NCI-H510A treated with DMSO at 0.1 percent for 48 hours (cell line): ENCODE results near the gene TMEM163.
"Not testable (repeated sequence)": the region's sequence is repeated elsewhere in the genome, so short reads cannot be mapped to it uniquely, and the experiment has no call there.

ENCODE experiments used
- DNase-seq: peaks from one replicate; lab custom pipeline; 2025; lab: John Stamatoyannopoulos, UW

The TMEM163 gene

GRCh38 chr2:134718817-134719814, at the start of gene TMEM163:
Gene TMEM163, minus strand, starts transcription at chr2:134719000.
- DNase-seq: peak; percentile 54

GRCh38 chr2:134766583-134766982, 47.8 kb upstream of the TMEM163 start:
- no peak for DNase-seq

GRCh38 chr2:134765987-134766386, 47.2 kb upstream of the TMEM163 start:
- no peak for DNase-seq

- no peak for DNase-seq
These were observed 45.4 kb upstream of the TMEM163 start for GRCh38 chr2:134764164-134764563.

- DNase-seq: no peak
These were observed 44.4 kb upstream of the TMEM163 start for GRCh38 chr2:134763164-134763710.

- no peak for DNase-seq
These were observed 43.7 kb upstream of the TMEM163 start for GRCh38 chr2:134762508-134762907.

- no peak for DNase-seq
These were observed 41.6 kb upstream of the TMEM163 start for GRCh38 chr2:134760385-134760784.

GRCh38 chr2:134758633-134759032, 39.8 kb upstream of the TMEM163 start:
- DNase-seq: no peak

GRCh38 chr2:134751981-134752380, 33.2 kb upstream of the TMEM163 start:
- DNase-seq: not testable (repeated sequence)

GRCh38 chr2:134745546-134745945, 26.7 kb upstream of the TMEM163 start:
- no peak for DNase-seq

- DNase-seq: no peak
These were observed 26.2 kb upstream of the TMEM163 start for GRCh38 chr2:134745023-134745422.

GRCh38 chr2:134739879-134740301, 21.1 kb upstream of the TMEM163 start:
- DNase-seq: no peak

GRCh38 chr2:134739236-134739878, 20.6 kb upstream of the TMEM163 start:
- no peak for DNase-seq

- DNase-seq: no peak
These were observed 19.5 kb upstream of the TMEM163 start for GRCh38 chr2:134738141-134738870.

- DNase-seq: peak; percentile 43
These were observed 18.9 kb upstream of the TMEM163 start for GRCh38 chr2:134737671-134738070.

GRCh38 chr2:134736167-134736880, 17.5 kb upstream of the TMEM163 start:
- no peak for DNase-seq

- DNase-seq: no peak
These were observed 9.4 kb upstream of the TMEM163 start for GRCh38 chr2:134728163-134728562.

GRCh38 chr2:134727385-134727784, 8.6 kb upstream of the TMEM163 start:
- DNase-seq: no peak

GRCh38 chr2:134726645-134727044, 7.8 kb upstream of the TMEM163 start:
- DNase-seq: no peak

GRCh38 chr2:134725876-134726275, 7.1 kb upstream of the TMEM163 start:
- no peak for DNase-seq

- no peak for DNase-seq
These were observed 5.5 kb upstream of the TMEM163 start for GRCh38 chr2:134724341-134724740.
